Medulla oblongata (tissue), 1 donor: ENCODE data around the gene EDN2.

Source experiments
- DNase-seq: peaks from one replicate; pipeline ENCODE4 v3.0.0-alpha.2; 2015; ENCODE audit errors: extremely low spot score

Gene EDN2

DNA sequence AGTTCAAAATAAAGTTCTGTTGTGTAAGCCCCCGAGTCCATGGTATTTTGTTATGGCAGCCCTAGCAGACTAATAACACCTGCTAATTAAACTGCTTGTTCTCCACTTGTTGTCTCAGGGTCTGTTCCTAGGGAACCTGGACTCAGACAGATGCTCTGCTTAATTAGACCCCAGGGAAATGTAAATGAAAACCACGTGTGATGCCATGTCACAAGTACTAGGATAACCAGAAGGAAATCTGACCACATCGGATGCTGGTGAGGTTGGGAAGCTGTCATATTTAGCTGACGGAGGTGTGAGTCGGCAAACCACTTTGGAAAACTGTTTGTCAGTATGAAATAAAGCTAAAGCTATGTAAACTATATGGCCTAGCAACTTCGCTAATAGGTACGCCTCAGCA, 19.6 kb downstream of the EDN2 start:
- no peak for DNase-seq

DNA sequence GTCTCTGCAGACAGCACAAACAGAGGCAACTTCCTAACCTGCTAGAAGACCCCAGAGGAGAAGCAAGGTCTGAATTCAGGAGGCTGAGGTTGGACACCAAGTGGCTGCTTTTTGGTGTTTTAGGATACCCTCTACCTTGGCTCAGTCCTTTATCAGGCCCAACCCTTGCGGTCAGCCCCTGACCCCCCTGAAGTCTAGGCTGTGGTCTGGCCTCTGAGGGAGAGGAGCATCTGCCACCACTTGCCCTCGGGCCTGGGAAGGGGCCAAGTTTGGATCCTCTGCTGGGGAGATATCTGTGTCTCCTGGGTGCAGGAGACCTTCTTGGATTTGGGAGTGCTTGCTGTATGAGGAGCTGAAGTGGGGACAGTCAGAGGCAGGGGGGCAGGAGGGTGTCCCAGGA, 21.0 kb downstream of the EDN2 start:
- no peak for DNase-seq

DNA sequence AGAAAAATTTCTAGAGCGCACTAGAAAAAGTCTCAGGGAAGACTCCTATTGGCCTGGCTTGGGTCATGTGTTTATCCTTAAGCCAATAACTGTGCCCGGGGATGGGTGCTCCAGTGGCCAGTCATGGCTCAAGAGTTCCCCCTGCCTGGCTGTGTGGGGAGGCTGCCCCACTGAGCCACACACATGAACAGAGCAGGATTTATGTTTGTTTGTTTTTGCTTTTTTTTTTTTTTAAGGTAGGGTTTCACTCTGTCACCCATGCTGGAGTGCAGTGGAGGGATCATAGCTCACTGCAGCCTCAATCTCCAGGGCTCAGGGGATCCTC, 21.8 kb downstream of the EDN2 start:
- no peak for DNase-seq

DNA sequence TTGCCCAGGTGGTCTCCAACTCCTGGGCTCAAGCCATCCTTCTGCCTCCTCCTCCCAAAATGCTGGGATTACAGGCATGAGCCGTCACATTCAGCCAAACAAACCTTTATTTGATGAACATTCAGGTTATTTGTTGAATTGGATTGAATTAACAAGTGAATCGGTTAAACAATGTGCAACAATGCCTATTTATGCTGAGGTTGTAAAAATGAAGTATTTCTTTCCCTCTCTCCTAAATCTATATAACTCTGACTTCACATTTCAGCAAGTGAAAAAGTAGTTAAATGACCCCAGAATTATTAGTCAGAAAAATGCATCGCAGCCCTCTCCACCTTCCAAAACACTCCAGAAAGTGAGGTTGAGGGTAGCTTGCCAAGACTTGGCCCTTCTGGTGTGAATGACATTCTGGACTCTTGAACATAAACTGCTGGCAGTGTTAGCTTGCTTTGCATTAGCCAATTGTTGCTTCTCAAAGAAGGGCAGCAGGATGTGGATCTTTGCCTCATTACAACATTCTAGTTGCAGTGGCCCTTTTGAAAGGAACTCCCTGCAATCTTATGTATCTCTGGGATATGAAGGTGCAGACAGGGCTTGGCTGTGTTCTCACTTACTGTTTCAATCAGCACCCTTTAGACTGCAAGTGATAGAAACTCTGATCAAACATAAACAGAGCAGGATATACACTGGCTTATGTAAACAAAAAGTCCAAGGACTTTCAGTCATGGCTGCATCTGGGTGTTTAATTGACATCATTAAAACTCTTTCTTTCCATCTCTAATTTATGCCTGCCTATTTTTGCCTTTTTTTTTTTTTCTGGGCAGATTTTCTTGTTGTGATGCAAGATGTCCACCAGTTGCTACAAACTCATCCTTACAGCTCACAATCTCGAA, 22.4 kb downstream of the EDN2 start:
- no peak for DNase-seq

DNA sequence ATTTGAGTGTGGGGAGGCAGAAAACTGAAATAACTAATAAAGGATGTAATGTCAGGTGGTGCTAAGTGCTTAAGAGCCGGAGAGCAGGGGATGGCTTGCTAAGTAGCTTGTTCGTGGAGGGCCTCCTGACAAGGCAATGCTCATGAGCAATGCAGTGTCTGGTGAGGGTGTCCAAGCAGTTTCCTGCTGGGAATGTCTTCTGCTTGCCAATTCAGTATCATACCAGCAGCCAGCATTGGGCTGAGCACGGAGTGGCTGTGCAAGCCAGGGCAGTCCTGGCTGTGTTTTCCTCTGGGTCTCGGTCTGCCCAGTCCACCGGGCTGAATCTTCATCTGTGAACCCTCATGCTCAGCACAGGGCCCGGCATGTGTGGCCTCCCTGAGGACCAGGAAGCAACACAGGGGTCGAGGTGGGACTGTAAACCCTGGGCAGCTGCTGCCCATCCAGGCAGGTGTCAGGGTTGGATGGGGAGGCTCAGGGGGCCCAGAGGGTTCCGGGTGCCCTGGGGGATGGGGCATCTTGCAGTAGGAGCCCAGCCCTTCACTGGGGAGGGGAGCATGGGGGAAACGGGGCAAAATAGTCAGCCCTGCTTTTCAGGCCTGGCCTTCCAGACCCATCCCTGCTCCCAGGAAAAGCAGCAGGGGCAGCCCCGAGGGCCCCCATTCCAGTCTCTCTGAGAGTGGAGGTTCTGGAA, 27.5 kb downstream of the EDN2 start:
- no peak for DNase-seq

DNA sequence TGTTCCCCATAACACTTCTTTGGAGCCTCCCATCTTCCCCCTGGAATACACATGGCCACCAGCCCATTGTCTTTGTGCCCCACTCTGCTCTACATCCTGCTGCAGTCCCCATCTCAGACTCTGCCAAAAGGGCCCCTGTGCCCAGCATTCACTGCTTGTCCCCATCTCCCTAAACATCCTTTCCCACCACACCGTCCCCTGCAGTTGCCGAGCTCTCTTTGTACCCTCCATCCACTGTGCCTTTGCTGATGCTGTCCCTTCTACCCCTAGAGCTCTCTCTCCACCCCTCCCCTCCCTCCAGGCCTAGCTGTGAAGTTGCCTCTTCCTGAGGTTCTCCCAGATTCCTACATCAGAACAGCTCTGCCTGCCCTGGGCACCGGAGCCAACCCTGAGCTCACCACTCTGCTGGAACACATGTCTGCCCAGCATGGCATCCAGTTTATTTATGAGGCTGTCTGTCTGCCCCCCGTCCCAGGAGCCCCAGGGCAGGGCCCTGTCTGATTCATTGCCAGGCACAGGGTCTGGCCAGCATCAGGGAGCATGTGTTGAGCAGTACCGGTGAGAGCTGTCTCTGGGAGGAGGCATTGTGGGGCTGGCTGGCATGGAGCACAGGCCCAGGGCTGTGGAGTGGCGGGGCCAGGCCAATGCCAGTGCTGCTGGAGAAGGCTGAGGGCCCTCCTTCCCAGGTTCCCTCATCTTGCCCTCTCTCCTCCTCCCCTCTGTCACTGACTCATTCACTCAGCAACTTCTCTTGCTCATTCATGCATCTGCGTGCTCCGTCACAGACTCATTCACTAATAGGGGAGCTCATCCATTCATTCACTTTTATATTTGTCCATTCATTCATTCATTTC, 28.8 kb downstream of the EDN2 start:
- DNase-seq = peak; percentile 70

DNA sequence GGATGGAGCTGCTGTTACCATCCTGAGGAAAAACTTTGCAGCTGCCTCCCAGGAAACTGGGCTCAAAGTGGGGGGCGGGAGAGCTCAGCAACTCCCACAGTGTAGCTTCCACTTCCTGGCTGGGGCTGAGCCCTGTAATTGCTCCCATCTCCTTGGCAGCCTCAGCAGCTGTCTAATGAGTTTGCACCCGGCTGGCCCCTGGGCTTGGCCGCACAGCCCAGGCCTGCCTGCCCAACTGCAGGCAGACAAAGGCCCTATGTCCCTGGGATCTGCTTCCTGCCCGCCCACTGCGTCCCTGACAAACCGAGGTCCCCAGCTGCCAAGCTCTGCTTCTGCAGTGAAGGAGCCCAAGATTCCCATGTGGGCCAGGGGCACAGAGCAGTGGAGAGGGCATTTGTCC, 30.1 kb downstream of the EDN2 start:
- DNase-seq = peak; percentile 92

DNA sequence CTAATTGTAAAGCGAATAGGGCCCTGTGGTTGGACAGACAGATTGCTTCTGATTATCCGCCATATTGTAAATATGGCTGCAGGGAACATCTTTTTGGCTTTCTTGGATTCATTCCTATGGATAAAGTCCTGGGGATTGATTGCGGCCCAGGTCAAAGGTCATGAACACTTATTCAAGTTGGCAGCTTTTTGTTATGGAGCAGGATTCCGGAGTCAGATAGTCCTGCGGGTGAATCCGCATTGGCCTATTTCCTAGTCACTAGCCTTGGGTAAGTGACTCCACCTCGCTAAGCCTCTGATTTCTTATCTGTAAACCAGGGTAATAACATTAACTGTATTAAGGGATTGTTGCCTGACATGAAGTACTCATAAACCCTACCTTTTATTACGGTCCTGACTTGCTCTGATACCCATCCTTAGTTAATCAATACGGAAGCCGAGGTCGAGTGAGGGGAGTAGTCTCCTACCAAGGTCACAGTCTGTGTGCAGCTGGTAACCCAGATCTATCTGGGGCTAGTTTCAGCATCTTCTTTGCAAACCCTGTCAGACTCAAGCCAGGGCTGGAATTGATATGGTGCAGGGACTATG, 31.7 kb downstream of the EDN2 start:
- DNase-seq = no peak

DNA sequence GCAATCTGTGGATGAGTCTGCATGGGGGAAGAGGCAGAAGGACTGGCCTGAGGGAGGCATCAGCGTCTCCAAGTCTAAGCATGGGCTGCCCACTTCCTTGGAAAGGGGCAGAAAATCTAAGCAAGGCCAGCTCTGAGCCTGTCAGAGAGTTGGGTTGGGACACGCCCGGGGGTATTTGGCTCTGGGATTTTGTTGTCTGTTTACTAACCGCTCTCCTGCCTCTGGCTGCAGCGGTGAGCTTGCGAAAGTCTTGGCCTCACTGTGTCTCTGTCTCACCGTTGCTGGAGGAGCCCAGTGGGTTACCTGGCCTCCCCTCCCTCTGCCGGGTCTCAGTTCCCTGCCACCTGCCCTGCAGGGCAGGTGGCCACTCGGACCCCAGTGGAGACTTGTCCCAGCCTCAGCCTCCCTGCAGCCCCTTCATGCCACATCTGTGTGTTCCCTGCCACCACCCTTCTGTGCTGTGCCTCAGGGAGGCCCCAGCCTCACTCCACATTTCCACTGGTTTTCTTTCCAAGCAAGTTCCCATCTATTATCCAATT, 33.7 kb downstream of the EDN2 start:
- no peak for DNase-seq

DNA sequence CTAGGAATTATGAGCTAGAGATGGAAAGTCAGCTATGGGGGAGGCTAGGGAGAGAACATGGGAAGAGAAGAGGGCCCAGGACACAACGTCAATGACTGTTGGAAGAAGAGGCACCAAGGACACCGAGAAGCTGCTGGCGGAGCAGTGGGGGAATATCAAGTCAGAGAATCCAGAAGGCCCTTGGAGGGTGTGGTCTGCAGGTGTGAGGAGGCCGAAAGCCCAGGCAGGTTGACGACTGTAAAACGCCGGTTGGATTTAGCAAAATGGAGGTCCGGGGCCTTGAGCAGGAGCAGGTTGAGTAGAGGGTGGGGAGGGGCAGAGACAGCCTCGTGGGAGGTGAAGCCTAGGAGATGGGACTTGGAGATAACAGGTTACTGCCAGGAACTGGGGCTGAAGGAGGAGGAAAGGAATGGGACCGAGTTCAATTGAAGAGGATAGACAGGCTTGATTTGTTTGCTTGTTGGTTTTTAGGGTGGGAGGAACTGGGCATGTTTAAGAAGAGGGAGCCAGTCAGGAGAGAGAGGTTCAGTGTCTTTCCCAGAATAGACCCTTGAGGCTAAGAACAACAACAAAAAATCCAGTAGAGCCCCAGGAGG, 35.1 kb downstream of the EDN2 start:
- DNase-seq = no peak

DNA sequence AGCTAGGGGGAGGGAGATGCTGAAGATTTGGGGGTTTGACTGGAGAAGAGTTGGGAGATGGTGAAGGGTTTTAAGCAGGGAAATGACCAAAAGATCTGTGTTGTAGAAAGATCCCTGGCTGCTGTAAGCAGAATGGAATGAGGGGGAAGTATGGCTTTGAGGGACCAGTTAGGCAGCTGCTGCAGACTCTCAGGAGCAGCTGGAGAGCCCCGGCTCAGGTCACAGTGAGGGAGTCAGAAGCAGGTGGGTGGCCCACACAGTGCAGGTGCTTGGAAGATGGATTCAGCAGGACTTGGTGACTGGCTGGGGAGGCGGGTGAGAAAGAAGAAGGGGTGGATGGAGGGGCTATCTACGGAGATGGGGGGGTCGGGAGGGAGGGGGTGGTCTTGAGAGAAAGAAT, 35.7 kb downstream of the EDN2 start:
- no peak for DNase-seq

DNA sequence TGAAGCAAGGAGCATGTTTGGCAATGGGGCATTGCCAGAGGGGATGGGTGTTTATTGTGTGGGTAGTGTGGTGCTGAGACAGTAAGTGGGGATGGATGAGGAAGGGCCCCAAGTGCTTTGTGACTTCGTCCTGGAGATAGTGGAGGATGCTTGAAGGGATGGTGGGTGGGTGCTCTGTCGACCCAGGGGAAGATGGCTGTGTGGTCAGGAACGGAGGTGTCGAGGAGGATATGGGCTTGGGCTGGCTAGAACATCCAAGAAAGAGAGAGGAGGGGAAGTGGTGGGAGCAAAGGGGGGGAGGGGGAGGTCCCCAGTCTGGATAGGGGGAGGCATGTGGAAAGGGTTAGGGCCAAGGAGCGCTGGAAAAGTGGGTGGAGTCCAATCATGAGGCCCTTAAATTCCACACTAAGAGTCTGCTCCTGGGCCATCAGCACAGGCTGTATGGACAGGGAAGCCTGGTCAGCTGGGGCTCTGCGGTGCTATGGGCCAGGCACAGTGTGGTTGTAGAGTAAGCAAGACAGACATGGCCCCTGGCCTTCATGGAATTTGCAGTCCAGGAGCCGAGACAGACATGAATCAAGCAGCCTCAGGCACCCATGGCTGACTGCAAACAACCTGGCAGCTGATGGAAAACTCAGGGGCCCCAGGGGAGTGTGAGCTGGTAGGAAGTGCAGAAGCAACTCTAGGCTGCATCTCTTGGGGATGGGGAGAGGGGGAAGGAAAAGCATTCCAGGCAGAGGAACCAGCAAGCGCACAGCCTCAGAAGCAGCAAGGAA, 36.3 kb downstream of the EDN2 start:
- no peak for DNase-seq

DNA sequence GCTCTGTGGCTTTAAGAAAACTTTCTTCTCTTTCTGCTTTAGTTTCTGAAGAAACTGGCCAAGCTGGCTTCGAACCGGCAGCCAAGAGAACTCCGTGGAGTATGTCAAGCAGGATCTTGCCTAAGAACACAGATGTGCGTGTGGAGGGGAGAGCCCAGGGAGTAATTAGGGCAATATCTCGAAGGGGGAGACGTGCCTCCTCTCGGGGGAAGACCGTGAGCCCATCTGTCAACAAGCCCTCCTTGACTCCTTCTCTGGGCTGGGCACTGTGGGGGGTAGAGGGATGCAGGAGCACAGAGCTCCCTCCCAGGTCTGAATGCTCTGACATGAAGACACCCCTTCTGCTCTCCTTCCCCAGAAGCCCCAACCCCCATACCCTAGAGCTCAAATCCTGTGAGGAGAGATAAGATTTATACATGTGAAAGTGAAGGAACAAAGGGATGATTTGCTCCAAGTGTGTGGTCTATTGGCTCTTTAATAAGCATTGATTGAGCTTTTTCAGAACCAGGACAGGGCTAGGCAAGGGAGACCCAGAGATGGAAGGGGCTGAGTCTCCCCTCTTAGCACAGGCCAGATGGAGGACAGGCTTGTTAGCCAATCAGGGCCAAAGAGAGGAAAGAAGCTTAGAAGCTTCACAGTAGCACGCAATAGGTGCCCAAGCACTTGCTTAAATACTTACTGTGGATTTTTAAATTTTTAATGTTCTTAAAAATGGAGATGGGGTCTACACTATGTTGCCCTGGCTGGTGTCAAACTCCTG, 37.5 kb downstream of the EDN2 start:
- DNase-seq = no peak

DNA sequence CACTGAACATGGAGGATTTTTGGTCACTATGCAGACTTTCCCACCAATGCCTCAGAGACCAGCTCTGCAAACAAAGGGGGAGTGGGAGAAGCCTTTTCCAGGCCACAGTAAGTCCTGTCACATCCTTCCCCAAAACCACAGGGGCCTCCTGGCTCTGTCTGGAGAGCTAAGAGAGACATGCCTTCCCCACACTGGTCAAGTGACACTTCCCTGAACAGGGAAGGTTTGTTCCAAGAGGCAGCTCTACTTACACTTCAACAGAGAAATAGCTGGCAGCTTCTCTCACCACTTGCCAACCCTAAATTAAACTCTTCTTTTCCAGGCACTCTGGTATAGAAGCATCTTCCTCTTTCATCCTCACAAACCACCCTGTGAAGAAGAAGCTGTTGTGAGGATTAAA, 39.7 kb downstream of the EDN2 start:
- DNase-seq = no peak

DNA sequence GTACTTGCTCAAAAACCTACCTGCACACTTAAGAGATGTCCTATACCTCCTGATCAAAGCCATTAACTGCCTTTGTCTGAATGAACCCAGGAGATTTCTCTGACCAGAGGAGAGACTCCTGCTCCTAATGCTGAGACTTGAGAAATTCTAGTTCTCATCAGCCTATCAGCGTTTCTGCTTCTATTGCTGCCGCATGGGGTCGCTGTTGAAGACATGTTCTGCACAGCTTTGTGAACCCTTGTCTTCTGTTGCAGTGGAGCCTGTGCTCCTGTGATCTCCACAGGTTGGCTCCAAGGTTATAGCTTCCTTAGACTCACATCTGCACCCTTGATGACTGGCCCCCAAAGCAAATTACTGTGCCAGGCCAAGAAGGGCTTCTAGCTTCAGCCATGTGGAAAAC, 40.2 kb downstream of the EDN2 start:
- DNase-seq = no peak

DNA sequence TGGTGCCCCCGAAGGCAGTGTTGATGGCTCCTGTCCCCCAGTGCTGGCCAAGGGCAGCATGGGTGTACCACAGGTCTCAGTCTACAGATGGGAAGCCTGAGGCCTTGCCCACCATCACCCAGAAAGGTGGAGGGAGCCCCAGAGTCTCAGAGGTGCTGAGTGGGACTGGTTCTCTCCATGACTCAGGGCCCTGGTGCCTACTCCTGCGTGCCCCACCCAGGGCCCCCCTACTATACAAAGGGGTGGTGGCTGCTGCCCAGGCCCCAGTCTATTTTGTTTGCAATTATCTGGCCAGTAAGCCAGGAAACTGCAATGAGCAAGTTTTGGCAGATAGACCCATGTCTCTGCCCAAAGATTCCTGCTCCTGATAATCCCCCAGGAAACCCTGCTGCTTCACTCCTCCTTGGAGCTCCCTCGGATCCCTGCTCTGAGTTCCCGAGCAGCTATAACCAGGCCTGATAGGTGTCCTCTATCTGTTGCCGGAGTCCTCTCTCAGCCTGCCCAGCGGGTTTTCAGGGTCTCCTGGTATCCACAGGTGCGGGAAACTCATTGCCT, 41.7 kb downstream of the EDN2 start:
- no peak for DNase-seq

DNA sequence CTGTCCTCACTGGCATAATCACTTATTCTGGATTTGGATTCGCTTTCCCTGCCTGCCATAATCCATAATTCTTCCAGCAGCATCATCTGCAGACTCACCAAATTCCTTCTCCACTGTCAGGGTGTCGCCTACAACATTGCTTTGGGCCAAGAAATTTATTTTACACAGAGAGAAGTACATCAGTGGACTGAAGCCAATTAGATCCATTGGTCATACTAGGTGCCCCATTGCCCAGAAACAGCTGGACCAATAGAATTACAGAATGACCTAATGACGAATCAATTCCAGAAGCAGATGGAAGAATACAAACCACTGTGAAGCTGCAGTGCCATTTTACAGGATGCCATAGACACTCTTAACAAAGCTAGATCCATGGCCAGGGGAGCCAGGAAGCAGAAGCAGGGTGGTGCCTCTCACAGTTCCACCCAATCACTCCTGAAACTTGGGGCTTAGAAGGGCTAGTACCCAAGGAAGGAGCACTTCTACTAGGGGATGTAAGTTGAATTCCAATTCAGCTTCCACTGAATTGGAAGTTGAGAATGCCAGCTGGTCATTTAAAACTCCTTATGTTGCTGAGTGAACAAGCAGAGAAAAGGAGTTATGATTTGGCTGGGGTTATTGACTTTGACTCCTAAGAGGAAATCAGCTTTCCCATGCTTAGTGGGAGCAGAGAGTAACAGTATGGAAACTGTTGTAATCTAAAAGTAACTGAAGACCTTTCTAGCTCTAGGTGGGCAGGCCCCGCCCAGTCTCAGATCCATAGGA, 44.0 kb downstream of the EDN2 start:
- DNase-seq = no peak

DNA sequence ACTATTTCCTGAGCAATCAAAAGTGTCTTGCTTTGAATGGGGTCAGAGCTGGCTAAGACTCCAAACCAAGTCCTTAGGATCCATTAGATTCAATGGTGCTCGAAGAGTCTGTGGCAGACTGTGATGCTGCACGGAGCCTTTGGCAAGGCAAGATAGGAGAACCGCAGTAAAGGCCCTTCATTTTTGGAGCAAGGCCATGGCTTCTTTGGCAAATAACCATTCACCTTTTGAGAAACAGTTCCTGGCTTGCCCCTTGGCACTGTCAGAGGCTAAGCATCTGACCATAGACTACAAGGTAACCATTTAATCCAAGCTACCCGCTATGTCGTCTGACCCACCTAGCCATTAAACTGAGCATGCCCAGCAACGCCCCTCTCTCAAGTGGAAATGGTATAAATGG, 45.2 kb downstream of the EDN2 start:
- DNase-seq = no peak

DNA sequence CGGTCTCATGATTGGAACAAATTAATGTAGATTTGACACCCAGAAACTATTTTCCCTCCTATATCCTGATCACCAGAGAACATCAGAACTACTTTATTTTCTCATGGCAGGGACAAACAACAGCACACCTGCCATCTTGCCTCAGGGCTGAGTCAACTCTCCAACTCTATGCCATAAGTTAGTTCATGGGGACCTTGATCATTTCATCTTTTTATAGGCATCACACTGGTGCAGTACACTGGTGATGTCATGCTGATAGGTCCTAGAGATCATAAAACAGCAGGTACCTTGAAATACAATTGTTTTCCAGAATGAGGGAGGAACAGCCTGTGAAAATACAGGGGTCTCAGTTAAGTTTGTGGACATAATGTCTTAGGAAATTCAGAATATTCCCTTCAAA, 45.8 kb downstream of the EDN2 start:
- DNase-seq = no peak
